HG03342 (cell line): ENCODE results near the gene ITGAV.
A peak's percentile ranks its signal among the peaks of the same experiment; 100 is the strongest.

Experiments
- ATAC-seq: cut with Tn5 transposase; IDR thresholded peaks from one replicate; pipeline ENCODE4 v1.9.1; 2021; ENCODE audit warnings: mild to moderate bottlenecking, moderate library complexity; ENCODE audit not compliant: unreplicated experiment

Gene ITGAV

DNA sequence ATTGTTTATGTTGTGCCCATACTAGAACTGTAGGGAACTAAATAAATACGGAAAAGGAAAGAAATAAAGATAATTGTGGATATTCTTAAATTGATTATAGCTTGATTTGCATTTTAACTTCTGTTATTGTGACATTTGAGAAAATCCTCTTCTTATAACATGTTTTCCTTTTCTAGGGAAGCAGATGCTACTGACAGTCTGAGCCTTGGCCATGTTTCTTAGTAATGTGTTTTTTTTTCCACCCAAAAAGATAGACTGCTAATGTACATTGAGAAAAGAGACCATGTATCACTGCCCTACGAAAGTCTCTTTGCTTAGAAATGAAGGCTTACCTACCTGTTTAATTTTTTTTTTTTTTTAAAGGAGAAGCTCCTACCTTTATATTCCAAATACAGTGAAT, 22.2 kb downstream of the ITGAV start:
- no peak for ATAC-seq

DNA sequence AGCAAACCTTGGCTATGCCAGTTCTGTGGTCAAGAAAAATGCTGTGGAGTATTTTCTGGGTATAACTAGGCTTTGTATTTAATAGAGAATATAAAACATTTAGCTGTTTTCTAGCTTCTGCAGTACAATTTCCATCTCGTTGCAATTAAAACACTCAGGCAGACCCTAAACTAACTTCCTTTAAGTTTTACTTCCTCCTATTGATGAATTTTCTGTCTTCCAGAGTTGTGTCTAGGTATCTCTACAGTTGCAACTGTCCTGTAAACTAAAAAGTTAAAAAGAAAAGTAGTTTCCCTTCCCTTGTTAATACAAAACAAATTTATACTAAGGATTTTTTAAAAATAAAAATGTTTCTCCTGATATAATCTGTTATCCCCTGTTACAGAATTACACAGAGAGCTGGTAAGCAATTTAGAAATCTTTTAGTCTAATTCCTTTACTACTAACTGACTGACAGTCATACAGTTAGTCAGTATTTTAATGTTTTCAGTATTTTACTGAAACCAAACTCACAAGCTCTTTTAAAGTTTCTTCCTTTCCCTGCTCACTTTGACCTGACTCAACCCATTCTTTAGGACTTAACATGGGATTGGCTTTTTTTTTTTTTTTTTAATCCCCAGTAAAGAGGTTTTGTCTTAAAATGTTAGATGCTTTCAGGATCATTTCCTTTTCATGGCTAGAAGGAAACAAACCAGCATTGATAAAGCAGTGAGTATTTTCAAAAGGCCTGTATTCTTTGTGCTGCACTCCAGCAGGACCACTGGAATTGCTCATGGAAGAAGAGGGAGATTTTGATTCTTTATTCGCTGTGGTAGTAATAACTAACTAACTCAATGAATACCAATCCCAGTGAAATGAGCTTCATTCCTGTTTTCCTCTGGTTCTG, 22.9 kb downstream of the ITGAV start:
- ATAC-seq: no peak

DNA sequence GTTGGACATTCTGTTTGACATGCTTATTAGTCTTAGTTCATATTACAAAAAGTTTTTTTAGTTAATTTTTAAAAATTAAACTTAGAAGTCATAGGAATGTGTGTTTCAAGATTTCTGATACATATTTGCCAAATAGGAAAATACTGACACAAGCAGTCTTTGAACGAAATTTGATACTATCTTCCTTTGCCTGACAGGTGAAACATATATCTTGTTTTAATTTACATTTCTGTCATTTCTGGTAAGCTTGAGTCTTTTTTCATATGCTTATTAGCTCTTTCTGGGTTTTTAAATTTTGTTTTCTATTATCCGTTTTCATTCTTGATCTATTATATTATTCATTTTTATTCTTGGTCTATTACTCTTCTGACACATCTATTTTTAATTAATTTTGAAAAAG, 24.5 kb downstream of the ITGAV start:
- ATAC-seq: no peak

DNA sequence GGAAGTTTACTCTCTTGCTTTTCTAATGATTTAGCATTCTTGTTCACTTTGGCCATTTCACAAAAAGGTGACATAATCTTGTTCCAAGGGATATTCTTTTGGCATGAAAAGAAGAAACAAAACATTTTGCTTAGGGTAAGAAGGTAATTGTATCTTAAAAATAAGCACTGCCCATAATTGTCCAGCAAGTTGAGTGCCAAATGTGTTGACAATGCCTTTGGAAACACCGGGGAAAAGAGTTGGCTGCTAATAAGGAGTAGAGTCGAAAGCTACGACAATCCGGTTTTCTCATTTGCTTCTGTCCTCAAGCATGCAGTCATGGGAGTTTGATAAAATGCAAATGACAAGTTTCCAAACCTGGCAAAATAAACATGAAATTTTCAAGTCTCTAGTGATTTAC, 27.3 kb downstream of the ITGAV start:
- no peak for ATAC-seq

DNA sequence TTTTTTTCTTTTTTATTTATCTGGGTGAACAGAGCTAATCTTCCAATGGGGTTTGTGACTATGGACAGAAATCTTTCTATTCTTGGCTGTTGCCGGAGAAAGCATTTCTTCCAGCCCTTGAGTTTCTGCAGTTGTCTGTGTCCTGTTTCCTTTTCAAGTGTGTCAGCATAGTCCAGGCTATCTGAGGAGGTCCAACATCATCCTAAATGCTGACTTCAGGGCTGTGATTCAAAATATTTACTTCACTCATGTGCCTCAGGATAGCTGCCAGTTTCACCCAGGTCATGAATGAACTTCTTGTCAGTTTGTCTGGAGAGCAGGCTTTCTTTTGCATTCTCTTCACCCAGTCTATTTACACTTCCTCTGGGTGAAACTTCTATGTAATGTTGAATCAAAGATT, 27.9 kb downstream of the ITGAV start:
- no peak for ATAC-seq

GRCh38 chr2:186618696-186619095, 28.8 kb downstream of the ITGAV start:
- no peak for ATAC-seq

- ATAC-seq: no peak
Observed at GRCh38 chr2:186623084-186623483, 33.2 kb downstream of the ITGAV start.

GRCh38 chr2:186624276-186624675, 34.4 kb downstream of the ITGAV start:
- no peak for ATAC-seq

GRCh38 chr2:186629250-186629996, 39.6 kb downstream of the ITGAV start:
- no peak for ATAC-seq

DNA sequence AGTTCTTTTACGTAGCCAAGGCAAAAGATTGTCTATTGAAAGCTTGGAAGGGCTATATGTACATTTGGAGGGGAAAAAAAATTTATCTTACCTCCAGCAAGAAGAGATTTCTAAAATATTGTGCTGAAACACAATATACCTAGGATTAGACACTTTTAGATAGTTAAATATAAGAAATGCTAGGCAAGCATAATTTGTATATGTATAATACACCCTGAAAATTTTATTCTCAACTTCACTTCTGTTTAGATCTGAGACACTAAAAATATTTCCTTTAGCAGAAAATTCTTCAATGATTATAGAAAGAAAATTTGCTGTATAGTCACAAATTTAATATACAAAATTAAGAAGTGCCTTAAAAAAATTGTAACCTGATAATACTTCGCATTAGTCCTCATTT, 42.6 kb downstream of the ITGAV start:
- ATAC-seq: no peak

- no peak for ATAC-seq
Observed at GRCh38 chr2:186634701-186635100, 44.8 kb downstream of the ITGAV start.

GRCh38 chr2:186636800-186637496, 47.1 kb downstream of the ITGAV start:
- ATAC-seq: no peak

DNA sequence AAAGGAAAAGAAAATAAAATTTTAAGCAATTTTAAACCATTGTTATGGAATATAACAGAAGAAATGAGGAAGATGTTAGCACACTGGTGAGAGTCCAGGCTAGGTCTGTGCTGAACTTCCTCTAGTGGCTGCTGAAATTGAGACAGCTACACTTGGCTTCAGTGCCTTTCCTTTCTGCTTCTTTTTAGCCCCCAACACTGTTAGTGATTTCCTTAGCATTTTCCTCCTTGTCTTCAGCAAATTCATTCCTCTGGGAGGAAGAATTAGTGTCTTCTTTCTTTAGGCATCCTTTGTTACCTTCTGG, 47.6 kb downstream of the ITGAV start:
- no peak for ATAC-seq

- peak; percentile 61 for ATAC-seq
Observed at GRCh38 chr2:186639939-186640338, 50.1 kb downstream of the ITGAV start.

DNA sequence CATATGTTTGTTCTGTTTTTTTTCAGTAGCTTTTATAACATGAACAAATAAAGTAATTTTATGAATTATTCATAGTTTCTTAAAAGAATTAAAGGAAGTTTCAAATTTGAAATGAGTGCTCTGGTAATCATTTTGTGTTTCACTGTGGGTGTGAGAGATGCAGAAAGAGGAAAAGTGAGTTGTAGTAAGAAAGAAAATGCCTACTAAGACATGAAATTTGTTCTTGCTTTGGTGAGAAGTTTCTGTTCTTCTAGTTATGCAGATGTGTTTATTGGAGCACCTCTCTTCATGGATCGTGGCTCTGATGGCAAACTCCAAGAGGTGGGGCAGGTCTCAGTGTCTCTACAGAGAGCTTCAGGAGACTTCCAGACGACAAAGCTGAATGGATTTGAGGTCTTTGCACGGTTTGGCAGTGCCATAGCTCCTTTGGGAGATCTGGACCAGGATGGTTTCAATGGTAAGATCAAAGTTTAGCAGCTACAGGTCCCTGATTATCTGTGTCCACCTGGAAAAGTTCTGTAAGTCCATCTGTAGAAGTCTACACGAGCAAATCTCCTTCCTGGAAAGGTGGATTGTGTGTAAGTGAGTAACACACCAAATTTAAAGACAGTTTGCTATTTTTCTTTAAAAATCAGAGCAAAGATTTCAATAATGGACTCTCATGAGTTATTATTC, 51.4 kb downstream of the ITGAV start:
- ATAC-seq: peak; percentile 9

DNA sequence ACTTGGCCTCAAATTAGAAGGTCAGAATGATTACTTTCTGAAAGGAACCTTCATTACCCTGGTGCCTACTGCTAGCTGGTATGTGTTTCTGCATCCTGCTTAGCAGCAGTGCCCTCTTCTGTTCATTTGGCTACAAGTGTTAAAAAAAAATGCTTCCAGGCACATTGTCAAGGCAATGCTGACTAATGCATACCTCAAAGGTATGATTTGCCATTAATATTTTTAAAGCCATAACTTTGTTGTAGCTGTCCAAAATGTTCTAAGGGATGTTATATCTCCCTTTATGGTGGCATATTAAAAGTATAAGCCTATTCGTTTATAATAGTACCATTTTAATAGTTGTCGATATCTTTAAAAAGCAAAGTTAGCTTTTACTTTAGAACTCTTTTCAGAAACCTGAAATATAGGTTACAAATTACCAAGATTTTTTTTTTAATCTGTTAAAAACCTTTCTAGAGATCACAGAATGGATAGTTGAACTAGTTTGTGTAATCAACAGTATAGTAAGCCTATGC, 52.0 kb downstream of the ITGAV start:
- ATAC-seq: peak; percentile 85

DNA sequence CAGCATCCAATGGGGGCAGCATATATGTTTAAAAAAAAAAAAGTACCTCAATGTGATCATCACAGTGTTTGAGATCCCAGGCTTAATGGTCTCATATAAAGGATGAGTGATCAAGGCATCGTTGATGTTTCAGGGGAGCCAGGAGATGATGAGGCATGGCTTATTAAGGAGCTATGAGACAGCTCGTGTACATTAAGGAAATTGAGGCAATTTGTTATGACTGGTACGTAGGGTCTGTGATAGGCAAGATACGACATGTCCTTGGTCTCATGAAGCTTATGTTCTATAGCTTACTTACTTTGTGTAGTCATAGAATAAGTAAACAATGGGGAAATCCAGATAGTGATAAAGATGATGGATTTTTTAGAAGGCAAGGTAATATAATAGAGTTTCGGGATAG, 54.9 kb downstream of the ITGAV start:
- ATAC-seq: no peak

- ATAC-seq: no peak
Observed at GRCh38 chr2:186645999-186646398, 56.1 kb downstream of the ITGAV start.

DNA sequence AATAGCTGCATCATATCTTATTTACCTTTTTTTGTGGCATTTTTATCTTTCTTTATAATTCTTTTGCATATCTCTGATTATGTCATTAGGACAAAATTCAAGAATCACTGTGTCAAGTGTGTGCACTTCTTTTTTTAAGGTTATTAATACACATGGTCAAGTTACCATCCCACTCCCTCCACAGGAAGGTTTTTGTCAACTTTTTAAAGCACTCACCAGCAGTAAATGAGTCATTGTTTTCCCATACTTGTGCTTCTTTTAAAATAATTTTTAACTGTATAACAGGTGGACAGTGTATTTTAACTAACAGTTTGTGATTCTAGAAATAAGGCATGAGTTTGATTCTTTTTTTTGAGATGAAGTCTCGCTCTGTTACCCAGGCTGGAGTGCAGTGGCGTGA, 58.3 kb downstream of the ITGAV start:
- ATAC-seq: no peak

- no peak for ATAC-seq
Observed at GRCh38 chr2:186653511-186653910, 63.7 kb downstream of the ITGAV start.

DNA sequence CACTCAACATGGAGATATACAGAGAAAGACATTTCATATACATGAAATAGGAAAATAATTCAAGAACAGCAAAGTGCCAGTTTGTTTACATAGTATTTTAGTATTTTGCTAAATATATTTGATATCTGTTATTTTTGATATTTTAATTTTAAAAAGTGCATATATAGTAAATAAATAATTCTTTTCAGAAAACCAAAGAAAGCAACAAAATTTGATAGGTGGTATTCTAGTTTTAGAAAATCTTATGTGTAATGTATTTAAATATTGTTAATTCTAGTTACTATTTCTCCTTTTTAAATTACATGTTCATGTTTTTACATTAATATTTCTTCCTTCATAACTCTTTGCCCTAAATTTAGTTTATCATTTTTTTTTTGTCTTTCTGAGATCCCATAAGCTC, 69.5 kb downstream of the ITGAV start:
- no peak for ATAC-seq
